Amniotic stem cell (primary cell): ENCODE results near the gene PCSK6.
"Not testable (repeated sequence)": the region's sequence is repeated elsewhere in the genome, so short reads cannot be mapped to it uniquely, and the experiment has no call there.

Experiments
- DNase-seq: peaks from one replicate; lab custom pipeline; 2025; lab: John Stamatoyannopoulos, UW

The PCSK6 gene

GRCh38 chr15:101356512-101357172 is 132.9 kb downstream of the PCSK6 start:
- not testable (repeated sequence) for DNase-seq

DNA sequence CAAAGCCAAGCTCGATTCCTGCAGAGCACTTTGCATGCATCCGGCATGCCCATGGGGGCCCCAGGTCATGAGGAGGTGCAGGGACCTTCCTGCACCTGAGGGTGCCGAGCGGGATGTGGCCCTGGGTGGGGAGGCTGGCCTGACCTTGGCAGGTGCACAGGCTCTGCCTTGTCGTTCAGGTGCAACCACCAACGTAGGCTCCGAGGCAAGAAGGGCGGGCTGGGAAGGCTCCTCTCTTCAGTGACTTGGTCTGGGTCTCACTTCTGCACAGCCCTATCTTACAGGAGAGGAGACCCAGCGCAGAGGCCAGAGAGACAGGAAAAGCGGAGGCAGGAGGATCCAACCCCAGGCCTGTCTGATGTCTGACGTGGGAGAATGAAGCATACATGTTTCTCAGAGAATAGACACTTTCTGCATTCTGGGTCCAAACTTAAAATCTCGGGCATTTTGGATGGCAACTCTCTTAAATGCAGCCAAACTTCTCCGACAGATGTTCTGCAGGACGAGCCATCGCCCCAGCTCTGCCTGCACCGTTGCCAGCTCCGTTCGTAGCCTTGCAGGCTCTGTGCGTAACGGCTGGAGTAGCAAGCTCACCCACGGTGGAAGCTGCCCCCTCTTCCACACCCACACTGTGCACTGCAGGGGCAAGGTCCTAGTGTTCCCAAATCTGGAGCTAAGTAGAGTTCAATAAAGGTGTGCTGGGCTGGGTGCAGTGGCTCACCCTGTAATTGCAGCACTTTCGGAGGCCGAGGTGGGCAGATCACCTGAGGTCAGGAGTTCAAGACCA is 133.6 kb downstream of the PCSK6 start:
- DNase-seq = no peak

DNA sequence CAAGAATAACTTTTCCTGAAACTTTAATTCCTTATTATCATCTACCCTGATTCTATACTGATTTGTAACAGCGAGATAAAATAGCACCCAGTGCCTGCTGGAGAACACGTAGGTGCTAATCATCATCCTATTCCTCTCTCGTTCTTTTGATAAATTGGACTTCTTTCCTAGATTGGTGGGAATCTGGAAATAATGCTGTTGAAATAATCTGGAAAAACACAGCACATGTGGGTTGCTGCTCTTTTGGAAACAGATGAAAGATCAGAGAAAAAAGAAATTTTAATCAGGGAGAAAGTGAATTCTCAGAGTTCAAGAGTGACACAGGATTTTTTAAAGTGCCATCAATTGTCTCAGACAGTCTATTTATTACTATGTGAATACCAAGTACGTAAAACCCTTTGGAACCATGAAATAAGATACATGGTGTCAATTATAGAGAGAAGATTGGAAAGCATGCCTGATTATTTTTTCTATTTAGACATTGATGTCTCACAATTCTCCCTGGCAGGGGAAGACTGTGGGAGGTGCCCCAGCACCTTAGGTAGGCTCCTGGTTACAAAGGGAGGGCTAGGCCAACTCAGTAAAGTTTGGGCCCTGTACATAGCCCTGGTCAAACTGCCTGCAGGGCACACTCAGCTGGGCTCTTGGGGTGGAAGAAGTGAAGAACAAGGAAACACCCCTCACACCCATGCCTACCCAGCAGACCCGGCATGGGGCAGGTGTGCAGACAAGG is 134.4 kb downstream of the PCSK6 start:
- no peak for DNase-seq

- DNase-seq = no peak
Observed at GRCh38 chr15:101353240-101353639, 136.3 kb downstream of the PCSK6 start.

DNA sequence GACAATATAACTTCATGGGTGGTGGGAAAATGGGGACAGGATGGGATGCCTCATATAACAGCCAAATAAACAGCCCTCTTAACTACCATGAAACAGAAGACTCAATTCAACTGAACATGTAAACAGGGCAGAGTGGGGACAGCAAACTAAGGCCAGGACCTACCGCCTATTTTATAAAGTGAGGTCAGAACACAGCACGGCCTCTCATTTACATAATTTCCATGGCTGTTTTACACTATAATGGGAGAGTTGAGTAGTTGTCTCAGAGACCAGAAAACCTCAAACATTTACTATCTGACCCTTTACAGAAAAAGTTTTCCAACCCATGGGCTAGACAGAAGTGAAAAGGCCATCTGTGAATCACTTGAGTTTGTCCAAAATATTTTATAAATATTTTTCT is 137.8 kb downstream of the PCSK6 start:
- no peak for DNase-seq

DNA sequence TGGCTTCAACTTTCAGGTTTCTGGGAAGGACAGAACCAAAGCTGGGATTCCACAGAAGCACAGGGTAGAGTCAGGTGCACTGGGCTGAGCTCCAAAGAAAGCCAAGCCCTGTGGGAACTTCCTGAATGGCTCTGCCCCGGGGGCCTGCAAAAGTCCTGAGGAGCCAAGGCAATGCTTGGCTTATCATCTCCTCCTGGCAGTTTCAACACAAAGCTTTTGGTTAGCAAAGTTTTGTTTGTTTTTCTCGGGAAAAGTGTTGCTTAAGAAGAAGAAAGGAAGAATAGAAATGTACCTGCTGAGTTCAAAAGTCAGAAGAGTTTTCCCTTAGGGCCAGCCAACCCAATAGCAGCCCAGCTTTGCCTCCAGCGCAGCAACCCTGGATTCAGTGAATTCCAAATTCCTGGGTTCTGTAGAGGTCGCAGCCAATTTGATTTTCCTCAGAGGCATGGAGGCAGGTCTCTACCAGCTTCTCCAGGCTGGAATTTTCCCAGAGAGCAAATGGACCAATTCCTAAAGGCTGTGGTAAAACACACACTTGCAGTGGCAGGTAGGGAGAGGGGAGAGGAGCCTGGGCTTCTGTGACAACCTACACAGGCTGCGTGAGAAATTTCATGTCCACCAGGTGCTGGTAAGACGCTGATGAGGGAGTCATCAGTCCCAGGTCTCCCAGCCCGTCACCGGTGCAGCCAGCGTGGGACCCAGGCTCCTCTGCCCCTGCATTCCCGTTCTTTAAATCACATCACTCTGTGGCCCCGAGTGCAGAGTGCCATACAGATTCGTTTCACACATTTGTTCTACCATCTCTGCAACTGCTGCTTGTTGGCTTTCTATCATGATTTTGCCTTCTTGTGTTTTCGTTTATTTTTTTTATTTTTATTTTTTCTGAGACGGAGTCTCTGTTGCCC is 140.2 kb downstream of the PCSK6 start:
- DNase-seq = no peak

DNA sequence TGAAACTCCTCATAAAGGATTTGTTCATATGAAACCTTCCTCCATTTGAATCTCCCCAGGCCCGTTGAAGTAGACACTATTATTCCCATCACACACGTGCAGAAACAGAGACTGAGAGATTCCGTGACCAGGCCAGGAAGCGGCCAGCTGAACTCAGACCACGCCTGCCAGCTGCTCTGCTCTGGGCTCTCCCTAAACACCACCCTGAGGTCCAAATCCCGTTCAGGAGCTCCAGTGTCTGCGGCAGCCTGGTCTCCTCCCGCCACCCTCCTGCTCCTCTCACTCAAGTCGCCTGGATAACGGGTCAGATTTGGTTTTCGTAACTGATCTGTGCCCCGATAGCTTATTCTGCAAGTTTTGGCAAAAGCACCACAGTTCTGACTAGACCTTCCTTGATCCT is 140.9 kb downstream of the PCSK6 start:
- no peak for DNase-seq

GRCh38 chr15:101348015-101348414 is 141.5 kb downstream of the PCSK6 start:
- DNase-seq = no peak

DNA sequence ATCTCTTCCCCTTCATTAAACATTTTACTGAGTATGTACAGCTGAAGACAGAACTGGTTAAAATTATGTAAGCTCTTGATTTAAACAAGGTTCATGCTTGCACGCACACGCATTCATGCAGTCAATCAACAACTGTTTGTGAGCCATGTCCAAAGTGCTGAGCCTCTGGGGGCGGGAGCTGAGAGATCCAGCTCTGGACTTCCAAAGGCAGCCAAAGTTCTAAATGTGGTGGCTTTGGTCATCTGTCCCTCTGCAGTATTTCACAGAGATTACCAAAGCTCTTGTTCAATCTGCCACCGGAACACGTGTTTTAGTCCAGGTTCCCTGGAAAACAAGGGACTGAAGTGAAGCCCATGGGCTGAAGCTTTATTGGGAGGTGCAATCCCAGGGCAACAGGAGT is 142.1 kb downstream of the PCSK6 start:
- no peak for DNase-seq

DNA sequence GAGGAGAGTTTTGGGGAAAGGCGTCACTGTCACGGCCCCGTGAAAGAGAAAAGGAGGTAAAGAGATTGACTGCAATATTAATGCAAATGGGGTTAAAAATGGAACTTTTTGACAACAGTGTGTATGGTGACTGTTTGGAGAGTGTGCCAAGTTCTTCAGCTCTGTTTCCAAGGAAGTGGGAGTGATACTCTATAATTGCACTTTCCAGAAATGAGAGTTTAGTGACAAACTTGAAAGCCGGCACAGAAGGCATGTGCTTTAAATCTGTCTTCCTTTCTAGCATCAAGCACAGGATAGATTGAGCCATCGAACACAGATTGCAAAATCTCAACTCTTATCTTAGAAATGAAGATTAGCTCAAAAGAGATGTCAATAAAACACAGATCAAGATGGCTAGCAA is 142.6 kb downstream of the PCSK6 start:
- no peak for DNase-seq

DNA sequence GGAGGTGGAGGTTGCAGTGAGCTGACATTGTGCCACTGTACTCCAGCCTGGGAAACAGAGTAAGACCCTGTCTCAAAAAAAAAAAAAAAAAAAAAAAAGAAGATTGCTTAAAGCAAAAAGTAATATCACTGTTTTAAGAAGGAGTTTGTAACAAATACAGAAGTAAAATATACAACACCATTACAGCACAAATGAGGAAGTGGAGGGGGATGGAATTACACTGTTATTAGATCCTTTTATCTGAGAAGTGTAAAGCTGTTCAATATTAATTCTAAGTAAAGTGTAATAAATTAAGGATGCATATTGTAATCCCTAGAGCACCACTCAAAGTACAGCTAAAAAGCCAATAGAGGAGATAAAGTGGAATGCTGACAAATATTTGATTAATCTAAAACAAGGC is 147.5 kb downstream of the PCSK6 start:
- DNase-seq = no peak

DNA sequence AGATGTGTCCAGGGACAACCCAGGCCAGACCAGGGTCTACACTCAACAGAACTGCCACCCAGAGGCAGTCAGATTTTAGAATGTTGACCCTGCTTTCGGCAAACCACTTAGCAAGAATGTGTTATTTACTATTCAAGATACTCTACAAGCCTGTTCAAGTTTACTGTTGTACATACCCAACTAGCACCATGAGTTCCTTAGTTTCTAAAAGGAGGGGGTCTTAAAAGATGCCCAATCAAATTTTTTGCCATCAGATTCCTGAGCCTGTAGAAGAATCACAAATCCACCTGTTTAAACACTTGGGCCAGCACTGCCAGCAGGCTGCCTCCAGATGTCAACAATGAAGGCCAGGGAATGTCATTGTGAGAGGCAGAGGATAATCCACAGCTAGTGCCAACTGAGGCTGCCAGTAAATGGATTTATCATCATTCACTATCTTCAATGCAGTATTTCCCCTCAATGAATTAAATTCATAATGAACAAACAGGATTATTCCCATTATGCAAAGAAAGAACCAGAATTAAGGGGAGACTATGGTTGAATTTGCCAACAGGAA is 150.9 kb downstream of the PCSK6 start:
- DNase-seq = no peak

- no peak for DNase-seq
Observed at GRCh38 chr15:101337976-101338375, 151.5 kb downstream of the PCSK6 start.

DNA sequence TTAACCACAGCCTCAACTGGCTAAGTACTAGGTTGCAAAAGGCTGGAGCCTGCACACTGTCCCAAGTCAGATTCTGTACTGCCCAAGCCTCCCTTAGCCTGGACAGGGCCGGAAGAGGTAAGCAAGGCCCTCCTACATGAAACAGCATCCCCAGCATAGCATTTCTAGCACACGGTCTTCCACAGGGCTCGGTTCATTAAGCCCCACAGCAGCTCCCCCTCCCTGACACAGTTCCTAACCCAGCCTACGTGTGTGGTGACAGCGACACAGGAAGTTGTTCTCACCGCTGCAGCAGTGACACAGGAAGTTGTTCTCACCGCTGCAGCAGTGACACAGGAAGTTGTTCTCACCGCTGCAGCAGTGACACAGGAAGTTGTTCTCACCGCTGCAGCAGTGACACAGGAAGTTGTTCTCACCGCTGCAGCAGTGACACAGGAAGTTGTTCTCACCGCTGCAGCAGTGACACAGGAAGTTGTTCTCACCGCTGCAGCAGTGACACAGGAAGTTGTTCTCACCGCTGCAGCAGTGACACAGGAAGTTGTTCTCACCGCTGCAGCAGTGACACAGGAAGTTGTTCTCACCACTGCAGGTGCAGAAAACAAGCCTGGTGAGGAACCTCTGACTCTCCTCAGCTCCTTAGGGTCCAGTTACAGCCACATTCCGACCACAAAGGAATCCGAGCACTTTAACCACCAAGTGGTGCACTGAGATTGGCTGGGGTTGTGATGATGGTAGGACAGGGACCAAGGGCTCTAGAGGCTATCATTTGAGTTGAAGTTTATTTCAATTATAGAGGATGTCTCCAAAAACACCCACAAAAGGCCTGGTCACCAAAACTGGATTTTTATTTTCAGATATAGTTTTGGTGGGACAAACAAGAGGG is 155.4 kb downstream of the PCSK6 start:
- DNase-seq = not testable (repeated sequence)

GRCh38 chr15:101332061-101332467 is 157.4 kb downstream of the PCSK6 start:
- DNase-seq = no peak

DNA sequence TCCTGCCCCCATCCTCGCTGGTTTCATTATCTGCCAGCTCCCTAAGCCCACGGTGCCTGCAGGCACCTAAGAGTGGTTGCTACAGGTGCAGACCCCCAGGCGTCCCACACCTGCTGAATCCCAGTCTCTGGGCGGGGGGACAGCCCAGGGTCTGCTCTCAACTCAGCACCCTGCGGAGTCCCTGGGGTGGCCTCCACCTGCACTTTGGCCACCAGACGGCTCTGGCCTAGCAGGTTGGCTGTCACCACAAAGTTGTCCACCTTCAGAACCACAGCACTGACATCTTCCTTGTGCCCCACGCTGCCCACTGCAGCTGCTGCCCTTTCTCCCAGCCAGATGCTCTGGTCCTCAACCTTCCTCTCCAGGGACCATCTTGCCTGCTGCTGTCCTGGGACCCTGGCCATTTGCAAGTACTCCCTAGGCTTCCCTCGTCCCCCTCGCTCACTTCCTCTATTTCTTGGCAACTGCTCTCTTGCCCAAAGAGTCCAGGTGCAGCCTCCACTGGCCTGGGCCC is 159.6 kb downstream of the PCSK6 start:
- DNase-seq = no peak

GRCh38 chr15:101329309-101329863 is 160.1 kb downstream of the PCSK6 start:
- no peak for DNase-seq

DNA sequence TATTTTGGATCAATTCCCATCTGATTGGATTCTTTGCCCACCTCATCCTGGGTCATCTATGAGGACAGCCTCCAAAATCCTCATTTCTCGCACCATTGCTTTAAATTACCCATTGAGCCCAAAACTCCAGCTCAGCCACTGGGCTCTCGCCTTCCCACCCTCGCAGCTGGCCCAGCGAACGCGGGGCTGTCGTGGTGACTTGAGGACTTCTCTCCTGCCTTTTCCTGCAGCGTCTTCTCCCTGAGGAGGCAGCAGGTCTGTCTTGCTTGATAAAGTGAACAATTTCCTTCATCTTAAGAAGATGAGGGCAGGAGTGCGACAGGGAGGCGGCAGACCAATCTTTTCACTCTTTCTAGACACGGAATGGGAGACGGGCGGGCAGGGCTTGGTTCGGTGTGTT is 161.5 kb downstream of the PCSK6 start:
- no peak for DNase-seq

- no peak for DNase-seq
Observed at GRCh38 chr15:101327147-101327740, 162.3 kb downstream of the PCSK6 start.
